Nephron progenitor cell (in vitro differentiated cells): ENCODE results near the gene AGMO.

Source experiments
- DNase-seq: peaks from one replicate; pipeline ENCODE4 v3.0.0; 2021
- H3K27ac Mint-ChIP-seq: 2 replicates; pipeline ENCODE4 v1.8.0; 2021; ENCODE audit warnings: mild to moderate bottlenecking, moderate library complexity, mixed read lengths
- H3K27me3 Mint-ChIP-seq: 2 replicates; pipeline ENCODE4 v1.8.0; 2021; ENCODE audit warnings: mild to moderate bottlenecking, low read depth, mixed read lengths; ENCODE audit not compliant: poor library complexity
- H3K36me3 Mint-ChIP-seq: 2 replicates; pipeline ENCODE4 v1.8.0; 2021; ENCODE audit warnings: low read depth, mixed read lengths
- H3K4me1 Mint-ChIP-seq: 2 replicates; pipeline ENCODE4 v1.8.0; 2021; ENCODE audit warnings: mixed read lengths
- H3K4me3 Mint-ChIP-seq: 2 replicates; pipeline ENCODE4 v1.8.0; 2021; ENCODE audit warnings: mild to moderate bottlenecking, moderate library complexity, mixed read lengths
- H3K9me3 Mint-ChIP-seq: 2 replicates; pipeline ENCODE4 v1.8.0; 2021; ENCODE audit warnings: mild to moderate bottlenecking, moderate library complexity, mixed read lengths
- CTCF ChIP-seq: fragments of 200-600 bp; sonication (generic); IDR thresholded peaks from 2 replicates; pipeline ENCODE4 v1.5.0; 2021; ENCODE audit warnings: antibody characterized with exemption

Gene AGMO

DNA sequence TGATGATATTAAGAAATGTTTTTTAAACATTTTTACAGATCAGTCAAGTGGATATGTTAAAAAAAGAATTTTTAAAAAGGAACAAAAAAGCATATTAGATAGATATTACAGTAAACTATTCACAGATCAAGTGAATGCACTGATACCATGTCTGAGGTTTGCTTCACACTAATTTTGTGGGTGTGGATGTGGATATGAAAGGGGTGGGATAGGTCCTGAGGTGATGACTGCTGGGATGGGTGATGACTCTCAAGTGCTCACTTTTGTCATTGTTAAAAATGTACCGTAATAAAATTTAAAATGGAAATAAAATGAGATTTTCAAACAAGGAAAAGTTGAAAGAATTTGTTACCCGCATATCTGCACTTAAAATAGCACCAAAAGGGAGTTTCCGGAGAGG, 54.1 kb downstream of the AGMO start:
- H3K4me3 Mint-ChIP-seq = no peak overlapping the region

GRCh38 chr7:15507171-15507570, 54.6 kb downstream of the AGMO start:
- no peak for DNase-seq
- Mint-ChIP-seq H3K27me3 (no peaks in the 10 kb centered on the region), H3K4me3 (no peak overlapping the region), H3K27ac (no peak overlapping the region), H3K4me1 (peaks cover 27% of the 10 kb centered on the region), H3K36me3 (no peaks in the 10 kb centered on the region), H3K9me3 (no peaks in the 10 kb centered on the region)
- no peak for TF ChIP-seq CTCF

More for the DNA sequence above, 54.1 kb downstream of the AGMO start:
- no peak for TF ChIP-seq CTCF
- Mint-ChIP-seq H3K36me3 (no peaks in the 10 kb centered on the region), H3K9me3 (no peaks in the 10 kb centered on the region), H3K4me1 (peaks cover 21% of the 10 kb centered on the region), H3K27me3 (no peaks in the 10 kb centered on the region), H3K27ac (no peak overlapping the region)
- DNase-seq = no peak

DNA sequence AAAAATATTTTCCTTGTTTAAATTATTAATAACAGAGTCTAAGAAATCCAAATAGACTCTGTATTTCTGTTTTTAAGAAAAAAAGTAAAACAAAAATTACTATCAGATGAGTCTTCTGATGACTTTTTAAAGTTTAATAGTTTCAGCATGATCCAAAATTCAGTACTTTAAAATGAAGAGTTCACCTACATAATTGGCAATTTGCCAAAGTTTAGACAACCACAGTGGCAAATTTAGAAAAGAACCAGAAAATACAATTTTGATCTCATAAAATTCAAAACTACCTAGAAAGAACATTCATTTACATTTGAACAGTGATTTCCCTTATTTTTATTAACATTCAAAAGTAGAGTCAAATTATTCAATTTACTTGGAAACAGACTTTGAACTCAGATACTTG, 56.1 kb downstream of the AGMO start:
- Mint-ChIP-seq H3K27me3 (no peaks in the 10 kb centered on the region), H3K9me3 (no peaks in the 10 kb centered on the region), H3K27ac (no peak overlapping the region), H3K4me1 (peaks cover 32% of the 10 kb centered on the region), H3K4me3 (no peak overlapping the region), H3K36me3 (no peaks in the 10 kb centered on the region)
- DNase-seq = no peak
- no peak for TF ChIP-seq CTCF

GRCh38 chr7:15504351-15504750, 57.5 kb downstream of the AGMO start:
- no peaks in the 10 kb centered on the region for H3K9me3 Mint-ChIP-seq
- H3K4me3 Mint-ChIP-seq = no peak overlapping the region
- no peak for TF ChIP-seq CTCF
- H3K27ac Mint-ChIP-seq = no peak overlapping the region
- H3K36me3 Mint-ChIP-seq = no peaks in the 10 kb centered on the region
- no peaks in the 10 kb centered on the region for H3K27me3 Mint-ChIP-seq
- peaks cover 35% of the 10 kb centered on the region for H3K4me1 Mint-ChIP-seq
- DNase-seq = no peak

DNA sequence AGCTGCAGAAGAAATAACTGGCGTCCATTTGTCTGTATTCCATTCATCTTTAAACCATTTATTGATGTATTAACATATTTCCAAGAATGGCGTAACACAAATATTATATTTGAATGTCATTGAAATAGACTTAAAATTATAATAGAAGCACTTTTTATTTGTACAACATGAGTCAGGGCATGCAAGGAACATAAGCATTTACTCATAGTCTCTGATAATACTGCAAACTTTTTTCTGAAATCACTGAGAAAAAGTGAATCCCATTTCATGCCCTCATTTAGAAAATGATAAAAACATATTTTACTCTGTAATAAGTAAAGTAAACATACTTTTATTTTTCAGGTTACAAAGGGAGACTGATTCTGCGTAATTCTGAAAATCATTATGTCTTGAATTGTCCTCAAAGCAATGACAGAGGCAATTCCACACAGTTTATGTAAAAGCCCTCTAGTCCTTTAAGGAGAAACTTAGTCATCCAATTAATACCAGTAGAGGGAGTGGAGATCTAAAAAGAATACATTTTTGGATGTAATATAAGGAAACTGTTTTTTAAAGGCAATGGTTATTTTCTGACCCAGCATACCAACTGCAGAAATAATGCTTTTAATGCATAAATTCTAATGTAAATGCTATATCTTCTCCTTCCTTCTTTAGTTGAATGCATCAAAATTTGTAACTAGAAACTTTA, 58.1 kb downstream of the AGMO start:
- no peak for DNase-seq
- Mint-ChIP-seq H3K27me3 (no peaks in the 10 kb centered on the region), H3K4me1 (peaks cover 35% of the 10 kb centered on the region), H3K4me3 (no peak overlapping the region), H3K36me3 (no peaks in the 10 kb centered on the region), H3K9me3 (no peaks in the 10 kb centered on the region), H3K27ac (no peak overlapping the region)
- TF ChIP-seq CTCF = no peak

- H3K27me3 Mint-ChIP-seq = no peaks in the 10 kb centered on the region
- H3K9me3 Mint-ChIP-seq = no peaks in the 10 kb centered on the region
- no peak overlapping the region for H3K4me3 Mint-ChIP-seq
- H3K27ac Mint-ChIP-seq = no peak overlapping the region
- no peak for DNase-seq
- no peaks in the 10 kb centered on the region for H3K36me3 Mint-ChIP-seq
- no peak for TF ChIP-seq CTCF
- peaks cover 14% of the 10 kb centered on the region for H3K4me1 Mint-ChIP-seq
Observed at GRCh38 chr7:15498465-15498864, 63.4 kb downstream of the AGMO start.
